Measurements from ENCODE around the gene HGS.
A peak's percentile ranks its signal among the peaks of the same experiment; 100 is the strongest.

The HGS gene

GRCh38 chr17:81683584-81684441 is at the start of gene HGS, which contains the start of gene ARL16:
Gene HGS (plus strand): TSS chr17:81684011. CDS start chr17:81684067, 56 bp downstream.
Gene ARL16 (minus strand): TSS chr17:81683797. CDS start chr17:81683753, 44 bp downstream.
- peak; percentile 98 for DNase-seq

- no peak for DNase-seq
Observed at GRCh38 chr17:81635431-81635830, 48.4 kb upstream of the HGS start.

- DNase-seq, result no peak
Observed at GRCh38 chr17:81635973-81636504, 47.8 kb upstream of the HGS start.

DNA sequence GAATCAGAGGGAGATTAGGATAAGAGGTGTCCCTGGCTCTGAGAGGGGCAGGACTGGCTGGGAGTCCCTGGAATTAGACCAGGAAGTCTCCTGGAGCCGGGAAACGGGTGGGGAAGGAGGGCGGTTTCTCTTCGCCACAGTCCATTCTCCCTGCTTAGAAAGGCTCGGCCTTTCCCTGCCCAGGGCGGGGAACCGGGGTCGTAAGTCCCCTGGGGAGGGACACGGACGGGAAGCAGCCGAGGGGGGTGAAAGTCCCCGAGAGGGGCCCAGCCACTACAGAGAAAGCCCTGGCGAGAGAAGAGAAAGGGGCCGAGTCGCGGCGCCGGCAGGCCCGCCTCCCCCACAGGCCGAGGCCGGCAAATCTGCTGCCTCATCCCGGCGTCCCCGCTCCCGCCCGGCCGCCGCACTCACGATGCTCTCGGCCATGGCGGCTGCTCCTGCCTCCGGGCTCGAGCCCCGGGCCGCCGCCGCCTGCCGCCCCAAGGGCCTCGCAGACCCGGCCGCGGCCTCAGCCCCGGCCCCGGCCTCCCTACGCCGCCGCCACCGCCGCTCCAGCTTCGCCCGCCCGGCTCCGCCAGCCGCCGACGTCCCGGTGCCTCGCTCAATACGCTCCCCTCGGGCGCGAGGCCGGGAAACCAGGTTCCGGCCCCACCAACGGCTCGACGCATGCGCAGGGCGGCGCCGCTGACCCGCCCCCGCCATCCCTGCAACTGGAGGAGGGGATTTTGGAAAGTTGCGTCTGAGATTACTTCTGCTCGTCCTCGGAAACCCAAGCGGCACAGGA is 47.1 kb upstream of the HGS start, which contains the start of the genes NPLOC4 and TSPAN10:
Gene NPLOC4, minus strand, starts transcription at position 608 of the 784 bp plus-strand sequence. Its CDS starts 182 bp downstream, at position 426.
Gene TSPAN10, plus strand, starts transcription at position 692 of the 784 bp plus-strand sequence. CDS start 5,217 bp downstream, outside the sequence.
- peak; percentile 74 for DNase-seq

- no peak for DNase-seq
Observed at GRCh38 chr17:81638683-81639082, 45.1 kb upstream of the HGS start.

DNA sequence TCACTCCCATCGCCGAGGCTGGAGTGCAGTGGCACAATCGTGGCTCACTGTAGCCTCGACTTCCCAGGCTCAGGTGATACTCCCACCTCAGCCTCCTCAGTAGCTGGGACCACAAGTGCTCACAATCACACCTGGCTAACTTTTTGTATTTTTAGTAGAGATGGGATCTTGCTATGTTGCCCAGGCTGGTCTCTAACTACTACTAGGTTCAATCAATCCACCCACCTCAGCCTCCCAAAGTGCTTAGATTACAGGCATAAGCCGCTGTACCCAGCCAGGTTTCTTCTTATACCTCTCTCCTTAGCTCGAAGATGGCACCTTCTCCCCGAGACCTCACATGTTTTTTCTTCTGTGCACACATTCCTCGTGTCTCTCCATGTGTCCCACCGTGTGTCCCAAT is 43.8 kb upstream of the HGS start:
- no peak for DNase-seq

DNA sequence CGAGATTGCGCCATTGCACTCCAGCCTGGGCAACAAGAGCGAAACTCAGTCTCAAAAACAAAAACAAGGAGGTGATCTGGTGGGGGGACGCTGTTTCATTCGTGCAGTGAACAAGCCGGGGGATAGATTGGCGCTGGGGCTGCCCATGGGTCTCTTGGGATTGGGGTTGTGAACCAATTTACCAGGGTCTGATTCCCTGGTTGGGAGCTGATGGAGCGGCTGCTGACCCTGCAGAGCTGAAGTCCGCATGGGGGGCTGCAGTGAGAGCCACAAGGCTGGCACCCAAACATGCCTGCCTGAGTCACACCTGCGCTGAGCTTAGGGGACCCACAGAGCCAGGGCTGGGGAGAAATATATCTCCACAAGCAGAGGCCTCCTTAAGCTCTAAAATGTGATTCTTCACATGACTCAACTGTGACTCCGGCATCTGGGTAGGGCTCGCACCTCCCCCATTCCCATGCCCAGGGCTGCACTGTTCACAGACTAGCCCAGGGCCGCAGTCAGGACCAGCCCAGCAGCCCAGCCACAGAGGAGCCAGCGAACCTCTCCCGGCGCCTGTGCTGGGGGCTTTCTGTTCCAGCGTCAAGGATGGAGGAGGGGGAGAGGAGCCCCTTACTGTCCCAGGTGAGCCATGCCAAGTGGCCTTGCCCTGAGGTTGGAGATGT is 41.9 kb upstream of the HGS start:
- DNase-seq, result no peak

DNA sequence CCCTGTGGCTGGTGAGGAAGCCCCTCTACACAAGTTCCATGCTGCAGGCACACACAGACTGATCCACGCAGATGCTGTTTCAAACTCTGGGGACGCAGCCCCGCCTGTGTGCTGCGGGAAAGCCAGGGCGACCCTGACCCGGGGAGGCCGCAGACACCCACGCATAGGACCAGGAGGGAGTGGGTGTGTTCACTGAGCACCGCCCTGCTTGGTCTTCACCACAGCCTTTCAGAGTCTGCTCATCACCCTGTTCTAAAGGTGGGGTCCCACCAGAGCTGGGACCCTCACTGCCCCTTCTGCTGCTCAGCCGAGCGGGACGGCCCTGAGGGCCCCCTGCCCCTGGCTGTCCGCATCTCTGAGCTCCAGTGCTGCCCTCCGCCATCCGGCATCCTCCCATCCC is 39.3 kb upstream of the HGS start:
- no peak for DNase-seq

- DNase-seq, result no peak
Observed at GRCh38 chr17:81644976-81645952, 38.5 kb upstream of the HGS start.

DNA sequence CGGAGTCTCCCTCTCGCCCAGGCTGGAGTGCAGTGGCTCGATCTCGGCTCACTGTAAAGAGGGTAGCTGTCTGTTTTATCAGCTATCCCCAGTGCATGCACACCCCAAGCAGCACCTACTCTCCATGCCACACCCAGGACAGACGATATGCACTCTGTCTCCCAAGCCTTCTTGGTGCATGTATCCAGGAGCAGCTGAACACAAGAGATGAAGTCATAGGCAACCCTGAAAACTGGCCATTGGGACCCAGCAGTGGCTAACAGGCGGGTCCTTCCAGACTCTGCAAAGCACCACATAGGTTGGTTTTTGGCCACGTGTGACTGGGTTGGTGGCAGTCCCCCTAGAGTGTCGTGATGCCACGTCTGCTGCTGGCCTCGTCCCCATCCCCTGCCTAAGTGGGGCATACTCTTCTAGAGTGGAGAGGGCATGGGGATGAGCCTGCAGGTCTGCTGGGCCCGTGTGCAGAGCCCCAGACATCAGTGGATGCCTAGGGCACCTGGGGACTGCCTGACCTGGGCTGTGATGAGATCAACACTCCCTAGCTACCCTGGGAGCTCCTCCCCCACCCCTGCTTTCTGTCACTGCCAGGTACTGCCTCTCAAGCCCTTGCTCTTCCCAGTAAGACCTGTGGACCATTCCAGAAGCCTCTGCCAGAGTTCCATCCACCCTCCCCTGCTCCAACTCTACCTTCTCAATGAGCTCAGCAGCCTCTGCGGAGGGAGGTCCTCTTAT is 36.8 kb upstream of the HGS start:
- DNase-seq, result no peak

- no peak for DNase-seq
Observed at GRCh38 chr17:81647640-81648012, 36.2 kb upstream of the HGS start.

DNA sequence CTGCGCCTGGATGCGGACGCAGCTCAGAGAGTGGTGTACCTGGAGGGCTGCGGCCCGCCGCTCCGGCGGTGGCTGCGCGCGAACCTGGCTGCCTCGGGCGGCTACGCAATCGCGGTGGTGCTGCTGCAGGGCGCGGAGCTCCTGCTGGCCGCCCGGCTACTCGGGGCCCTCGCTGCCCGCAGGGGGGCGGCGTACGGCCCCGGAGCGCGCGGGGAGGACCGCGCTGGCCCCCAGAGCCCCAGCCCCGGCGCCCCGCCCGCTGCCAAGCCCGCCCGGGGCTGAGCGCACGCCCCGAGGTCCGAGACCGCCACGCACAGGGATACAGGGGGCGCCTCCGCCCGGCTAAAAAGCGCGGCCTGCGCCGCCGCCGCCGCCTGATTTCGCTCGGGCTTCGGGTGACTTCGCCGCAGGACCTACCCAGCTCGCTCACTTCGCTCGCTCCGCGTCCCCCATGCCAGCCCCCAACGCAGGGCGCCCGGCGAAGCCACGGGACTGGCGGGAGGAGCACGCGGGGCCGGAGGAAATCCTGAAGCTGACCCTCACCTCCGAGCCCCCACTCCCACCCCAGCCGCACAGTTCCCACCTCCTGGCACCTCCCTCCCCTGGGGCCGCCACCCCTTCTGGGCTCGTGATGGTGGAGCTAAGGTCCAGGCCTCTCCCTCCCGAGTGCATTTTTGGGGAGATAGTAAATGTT is 35.7 kb upstream of the HGS start:
- DNase-seq, result no peak

DNA sequence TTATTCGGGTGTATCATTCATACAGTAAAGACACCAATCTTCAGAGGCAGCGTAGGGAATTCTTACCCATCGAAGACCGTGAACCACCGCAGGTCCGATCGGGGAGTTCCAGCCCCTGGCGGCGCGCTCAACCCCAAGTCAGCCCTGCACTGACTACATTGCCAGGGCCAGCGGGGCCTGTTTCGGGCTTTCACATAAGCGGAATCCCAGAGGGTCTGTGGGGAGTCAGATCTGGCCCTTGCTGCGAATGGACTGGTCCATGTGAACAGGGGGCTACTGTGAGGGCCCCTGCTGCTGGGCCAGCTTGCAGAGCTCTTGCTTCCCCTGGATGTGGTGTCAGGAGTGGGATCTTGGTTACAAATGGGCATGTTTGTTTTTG is 35.1 kb upstream of the HGS start:
- no peak for DNase-seq

- no peak for DNase-seq
Observed at GRCh38 chr17:81650951-81651350, 32.9 kb upstream of the HGS start.

DNA sequence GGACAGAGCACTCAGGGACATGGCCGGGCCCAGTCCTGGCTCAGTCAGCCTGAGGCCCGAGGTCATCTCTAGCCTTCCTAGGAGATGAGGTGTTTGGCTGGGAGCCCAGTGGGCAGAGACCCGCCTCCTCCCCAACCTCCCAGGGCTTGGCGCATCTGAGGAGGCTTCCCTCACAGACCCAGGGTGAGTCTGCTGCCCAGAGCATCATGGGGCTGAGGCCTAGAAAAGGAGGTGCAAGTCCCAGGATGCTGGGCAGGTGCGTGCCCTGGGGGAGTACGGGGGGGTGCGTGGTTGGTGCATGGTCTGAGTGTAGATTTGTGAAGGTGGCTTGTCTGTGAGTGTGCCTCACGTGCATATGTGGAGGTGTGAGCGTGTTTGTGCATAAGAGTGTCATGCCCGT is 32.1 kb upstream of the HGS start:
- DNase-seq, result no peak

DNA sequence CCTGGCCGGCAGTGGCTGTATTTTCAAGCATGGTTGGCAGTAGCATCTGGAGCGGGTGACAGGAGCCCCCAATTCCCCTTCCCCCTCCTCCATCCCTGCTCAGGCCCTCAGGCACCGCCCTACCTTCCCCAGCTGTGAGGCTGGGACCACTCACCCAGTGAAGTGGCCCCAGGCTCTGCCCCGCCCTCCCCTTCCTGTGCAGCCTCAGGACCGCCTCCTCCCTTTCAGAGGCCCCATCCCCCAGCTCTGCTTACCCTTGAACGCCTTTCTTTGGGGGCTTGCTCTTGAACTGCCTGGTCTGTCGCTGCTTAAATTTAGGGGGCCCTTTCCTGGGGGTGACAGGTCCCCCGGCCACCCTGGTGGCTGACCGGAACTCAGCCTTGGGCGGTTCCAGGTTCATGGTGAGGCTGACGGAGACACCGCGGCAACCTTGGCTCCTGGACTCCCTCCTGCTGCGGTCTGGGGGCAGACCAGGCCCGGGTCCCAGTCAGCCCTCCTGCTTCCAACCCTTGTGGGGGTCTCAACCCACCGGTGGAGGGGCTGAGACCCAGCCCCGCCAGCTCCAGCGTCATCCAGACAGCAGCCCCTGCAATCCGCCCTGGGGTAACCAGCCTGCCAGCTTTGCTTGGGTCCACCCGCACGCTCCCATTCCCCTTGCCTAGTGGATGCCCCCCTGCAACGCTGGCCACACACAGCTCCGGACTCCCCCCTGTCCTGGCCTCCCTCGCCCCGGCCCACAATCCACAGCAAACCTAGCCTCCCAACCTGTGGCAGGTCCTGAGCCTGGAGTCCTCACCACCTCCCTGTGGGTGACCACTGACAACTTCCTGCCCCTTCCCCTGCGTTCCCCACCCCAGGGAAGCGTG is 30.7 kb upstream of the HGS start:
- DNase-seq, result no peak

- DNase-seq, result no peak
Observed at GRCh38 chr17:81655378-81656117, 28.3 kb upstream of the HGS start.

DNA sequence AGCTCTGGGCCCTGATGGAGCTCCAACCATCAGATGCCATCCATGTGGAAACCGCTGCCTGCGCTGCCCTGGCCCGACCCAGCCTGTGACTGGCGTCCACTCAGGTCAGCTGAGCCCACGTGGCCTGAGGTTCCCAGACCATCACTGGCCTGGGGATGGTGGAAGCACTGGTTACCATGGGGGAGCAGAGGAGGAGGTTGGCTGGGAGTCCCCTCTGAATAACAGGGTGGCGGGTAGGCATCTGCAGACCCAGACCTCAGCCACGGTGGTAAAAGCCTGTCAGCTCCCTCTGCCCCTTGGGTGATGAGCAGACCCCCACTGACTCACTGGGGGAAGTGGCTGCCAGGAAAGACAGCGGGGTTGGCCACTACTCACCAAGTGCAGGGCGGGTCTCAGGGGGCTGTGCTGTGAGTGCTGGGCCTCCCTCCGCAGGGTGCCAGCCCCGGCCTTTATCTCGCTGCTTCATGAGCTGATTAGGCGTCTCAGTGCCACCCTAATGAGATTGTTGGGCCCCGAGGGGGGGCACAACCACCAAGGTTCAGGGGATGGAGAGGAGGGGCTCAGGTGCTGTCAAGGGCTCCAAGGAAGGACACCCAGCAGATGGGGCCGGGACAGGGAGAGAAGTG is 27.6 kb upstream of the HGS start, which contains the start of gene PDE6G:
Gene PDE6G, minus strand, starts transcription at position 425 of the 626 bp plus-strand sequence. CDS start 3,237 bp downstream, outside the sequence.
- DNase-seq, result no peak
